ENCODE measurements around the gene SCYL1. TPM values are rescaled to one million over a fixed set of nuclear protein-coding genes. Genes with fewer than 3 reads are reported as not detected.

SCYL1 gene
- total RNA-seq, 2 experiments from 2014 or later, result 57.4 to 60.7 TPM

DNA sequence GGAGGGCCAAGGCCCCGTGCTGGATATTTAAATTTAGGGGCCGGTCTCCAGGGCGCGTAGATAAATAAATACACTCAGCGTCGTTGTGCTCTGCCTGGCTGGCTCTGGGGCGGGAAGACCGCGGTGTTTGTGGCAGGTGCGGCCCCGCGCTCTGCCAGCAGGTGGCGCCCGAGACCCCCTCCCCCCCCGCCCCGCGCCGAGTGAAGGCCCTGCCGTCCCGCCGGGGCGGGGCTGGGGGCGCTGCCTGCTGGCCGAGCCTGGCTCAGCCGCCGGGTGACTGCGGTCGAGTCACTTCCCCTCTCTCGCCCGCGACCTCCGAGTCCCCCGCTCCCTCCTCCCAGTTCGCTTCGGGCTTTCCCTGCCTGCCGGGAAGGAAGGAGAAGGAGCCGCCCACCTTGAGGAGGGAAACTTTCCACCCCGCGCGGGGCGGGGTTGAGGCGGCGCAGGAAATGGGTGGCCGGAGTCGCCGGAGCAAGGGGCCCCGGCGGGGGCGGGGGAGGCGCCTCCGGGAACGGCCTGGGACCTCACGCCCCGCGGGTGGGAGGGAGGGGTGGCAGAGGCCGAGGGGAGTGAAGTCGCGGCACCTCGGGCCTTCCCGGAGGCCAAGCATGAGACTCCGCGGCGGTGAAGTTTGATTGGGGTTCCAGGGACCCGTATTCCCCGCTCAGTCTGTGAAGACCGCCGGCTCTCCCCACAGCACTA is 49.4 kb downstream of the SCYL1 start:
- Histone ChIP-seq H3K9me3 (ENCODE audit: control insufficient read depth in 1 of 2, insufficient read depth in 1 of 2, low read length in 2 of 2) (no peaks in the 10 kb centered on the region), H3K4me1 (ENCODE audit: insufficient read depth, low read length) (peaks cover 82% of the 10 kb centered on the region), H3K4me3 (ENCODE audit: low read length) (peak overlapping the region; percentile 89), H3K27ac (ENCODE audit: low read depth in 1 of 2, low read length in 2 of 2) (peak overlapping the region; percentile 87 to 99), H3K27me3 (ENCODE audit: control insufficient read depth in 1 of 2, insufficient read depth in 2 of 2, low read length in 2 of 2) (no peaks in the 10 kb centered on the region), H3K36me3 (ENCODE audit: insufficient read depth, low read length) (peaks cover 25% of the 10 kb centered on the region)
- intact Hi-C loops (cut with DNase I, micrococcal nuclease), result loop anchor here (1.0 to 10.0 kb wide), 6 partner anchors 14 to 547 kb away; partner anchors contain the start of genes MAP3K11 (in 1 of the 2), PCNX3 (in 1 of the 2), RELA (in 1 of the 2) and SCYL1 (in 1 of the 2)
- peaks cover 51% of the 10 kb centered on the region for H3K36me3 Mint-ChIP-seq (ENCODE audit: low read depth)
- no peaks in the 10 kb centered on the region for H3K9me3 Mint-ChIP-seq
- H3K27me3 Mint-ChIP-seq, result no peaks in the 10 kb centered on the region
- peak overlapping the region; percentile 98 for H3K27ac Mint-ChIP-seq
- peak; percentile 21 for ATAC-seq (ENCODE audit: poor library complexity)
- peak; percentile 65 to 97 (median 79) for DNase-seq
- peaks cover 70% of the 10 kb centered on the region for H3K4me1 Mint-ChIP-seq (ENCODE audit: low read depth)
- CTCF ChIA-PET, result interaction anchor here (1.3 to 4.4 kb wide), 6 partner anchors 14 to 34 kb away, joined by 7 to 64 read pairs (median 22); no protein-coding TSS in a partner anchor
- peak overlapping the region; percentile 98 for H3K4me3 Mint-ChIP-seq
- TF ChIP-seq, protein P1, sequence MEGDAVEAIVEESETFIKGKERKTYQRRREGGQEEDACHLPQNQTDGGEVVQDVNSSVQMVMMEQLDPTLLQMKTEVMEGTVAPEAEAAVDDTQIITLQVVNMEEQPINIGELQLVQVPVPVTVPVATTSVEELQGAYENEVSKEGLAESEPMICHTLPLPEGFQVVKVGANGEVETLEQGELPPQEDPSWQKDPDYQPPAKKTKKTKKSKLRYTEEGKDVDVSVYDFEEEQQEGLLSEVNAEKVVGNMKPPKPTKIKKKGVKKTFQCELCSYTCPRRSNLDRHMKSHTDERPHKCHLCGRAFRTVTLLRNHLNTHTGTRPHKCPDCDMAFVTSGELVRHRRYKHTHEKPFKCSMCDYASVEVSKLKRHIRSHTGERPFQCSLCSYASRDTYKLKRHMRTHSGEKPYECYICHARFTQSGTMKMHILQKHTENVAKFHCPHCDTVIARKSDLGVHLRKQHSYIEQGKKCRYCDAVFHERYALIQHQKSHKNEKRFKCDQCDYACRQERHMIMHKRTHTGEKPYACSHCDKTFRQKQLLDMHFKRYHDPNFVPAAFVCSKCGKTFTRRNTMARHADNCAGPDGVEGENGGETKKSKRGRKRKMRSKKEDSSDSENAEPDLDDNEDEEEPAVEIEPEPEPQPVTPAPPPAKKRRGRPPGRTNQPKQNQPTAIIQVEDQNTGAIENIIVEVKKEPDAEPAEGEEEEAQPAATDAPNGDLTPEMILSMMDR (IDR thresholded peaks at IDR 0.05), result peak; percentile 99
- POLR2A ChIA-PET, result interaction anchor here (1.4 to 5.5 kb wide), 16 partner anchors 8 to 285 kb away, joined by 3 to 92 read pairs (median 19); partner anchors contain the start of genes LTBP3, MALAT1, MAP3K11 and PCNX3

GRCh38 chr11:65574811-65575567 is 50.1 kb downstream of the SCYL1 start:
- Mint-ChIP-seq H3K9me3 (no peaks in the 10 kb centered on the region), H3K4me3 (peak overlapping the region; percentile 98), H3K4me1 (ENCODE audit: low read depth) (peaks cover 62% of the 10 kb centered on the region), H3K27me3 (no peaks in the 10 kb centered on the region), H3K36me3 (ENCODE audit: low read depth) (peaks cover 46% of the 10 kb centered on the region), H3K27ac (peak overlapping the region; percentile 98)
- intact Hi-C loops (cut with DNase I, micrococcal nuclease), result loop anchor here (1.0 to 10.0 kb wide), 6 partner anchors 13 to 548 kb away; partner anchors contain the start of genes MAP3K11 (in 1 of the 2), PCNX3 (in 1 of the 2), RELA (in 1 of the 2) and SCYL1 (in 1 of the 2)
- ChIA-PET CTCF (interaction anchor here (0.9 to 4.1 kb wide), 3 partner anchors 13 to 35 kb away, joined by 3 to 31 read pairs (median 30); no protein-coding TSS in a partner anchor), POLR2A (interaction anchor here (1.1 to 3.6 kb wide), 20 partner anchors 9 to 440 kb away, joined by 4 to 42 read pairs (median 12); partner anchors contain the start of genes LTBP3, MALAT1, PCNX3 and SCYL1)
- H3K9me3 ChIP-seq (ENCODE audit: control insufficient read depth in 1 of 2, insufficient read depth in 1 of 2, low read length in 2 of 2), result no peaks in the 10 kb centered on the region
- peaks cover 78% of the 10 kb centered on the region for H3K4me1 ChIP-seq (ENCODE audit: insufficient read depth, low read length)
- ATAC-seq (ENCODE audit: poor library complexity) (peak; percentile 5), DNase-seq (peak in 2 of 14 experiments; percentile 47 to 79)
- H3K4me3 ChIP-seq (ENCODE audit: low read length), result peak overlapping the region; percentile 89
- H3K36me3 ChIP-seq (ENCODE audit: insufficient read depth, low read length), result peaks cover 32% of the 10 kb centered on the region
- TF ChIP-seq, protein P1 (IDR thresholded peaks at IDR 0.05), result no peak
- peak overlapping the region; percentile 87 to 99 for H3K27ac ChIP-seq (ENCODE audit: low read depth in 1 of 2, low read length in 2 of 2)
- no peaks in the 10 kb centered on the region for H3K27me3 ChIP-seq (ENCODE audit: control insufficient read depth in 1 of 2, insufficient read depth in 2 of 2, low read length in 2 of 2)

All from CD4-positive, alpha-beta T cell (primary cell).